OCI-LY3 (cell line): ENCODE results near the gene TMEFF2.

ENCODE experiments used
- H2AFZ ChIP-seq: fragments of 200-600, 300-600 bp; shearing (Covaris generic); 2 replicates; pipeline ENCODE4 v1.6.0; 2014; ENCODE audit warnings: antibody characterized with exemption, low read depth, low read length
- H3K27ac ChIP-seq: fragments of 200-600, 300-600 bp; sonication (generic); 2 replicates; pipeline ENCODE4 v1.5.1; 2014; ENCODE audit warnings: mild to moderate bottlenecking, low read length, moderate library complexity, mixed read lengths
- H3K27me3 ChIP-seq: fragments of 200-600, 300-600 bp; sonication (generic); 2 replicates; pipeline ENCODE4 v1.6.1; 2014; ENCODE audit warnings: low read depth, low read length, mixed read lengths
- H3K36me3 ChIP-seq: fragments of 200-600, 300-600 bp; sonication (generic); replicated peaks from 2 replicates; pipeline ENCODE3; 2014; ENCODE audit warnings: low read depth, low read length, mixed read lengths
- H3K4me1 ChIP-seq: fragments of 300-600, 200-600 bp; sonication (generic); 2 replicates; pipeline ENCODE4 v1.6.1; 2014; ENCODE audit warnings: low read length, mixed read lengths
- H3K4me2 ChIP-seq: fragments of 200-600, 300-600 bp; sonication (generic); 2 replicates; pipeline ENCODE4 v1.6.1; 2014; ENCODE audit warnings: low read length, mixed read lengths
- H3K4me3 ChIP-seq: fragments of 300-600, 200-600 bp; sonication (generic); 2 replicates; pipeline ENCODE4 v1.5.1; 2014; ENCODE audit warnings: antibody characterized with exemption, mild to moderate bottlenecking, low read length, moderate library complexity
- H3K79me2 ChIP-seq: fragments of 300-600, 200-600 bp; shearing (Covaris generic); 2 replicates; pipeline ENCODE4 v1.6.1; 2014; ENCODE audit warnings: mild to moderate bottlenecking, low read length, mixed read lengths
- H3K9ac ChIP-seq: fragments of 300-600, 200-600 bp; shearing (Covaris generic); 2 replicates; pipeline ENCODE4 v1.6.0; 2014; ENCODE audit warnings: mild to moderate bottlenecking, low read length, moderate library complexity
- H3K9me3 ChIP-seq: fragments of 200-600, 300-600 bp; shearing (Covaris generic); 2 replicates; pipeline ENCODE4 v1.6.1; 2014; ENCODE audit warnings: low read length, mixed read lengths; ENCODE audit not compliant: insufficient read depth
- H4K20me1 ChIP-seq: fragments of 200-600, 300-600 bp; sonication (generic); 2 replicates; pipeline ENCODE4 v1.6.1; 2016; ENCODE audit warnings: low read length, mixed read lengths; ENCODE audit not compliant: insufficient read depth
- CTCF ChIP-seq: fragments of 200-600, 300-600 bp; sonication (generic); IDR thresholded peaks from 2 replicates; pipeline ENCODE4 v1.5.1; 2014; ENCODE audit warnings: antibody characterized with exemption, low read length, low read depth
- EZH2phosphoT487 ChIP-seq: fragments of 200-600 bp; shearing (Covaris generic); IDR thresholded peaks from 2 replicates; pipeline ENCODE4 v1.6.1; 2018; ENCODE audit warnings: antibody characterized with exemption, mixed run types, low read depth

The TMEFF2 gene

GRCh38 chr2:191942739-191943103 lies 252.0 kb downstream of the TMEFF2 start:
- Histone ChIP-seq H3K27me3 (no peaks in the 10 kb centered on the region), H3K36me3 (no peaks in the 10 kb centered on the region), H3K27ac (no peak overlapping the region), H3K4me2 (no peak overlapping the region), H2AFZ (no peak overlapping the region), H4K20me1 (no peaks in the 10 kb centered on the region), H3K4me3 (no peak overlapping the region), H3K9me3 (no peaks in the 10 kb centered on the region), H3K4me1 (peaks cover 6% of the 10 kb centered on the region; the same call in 1 of the 2 replicates), H3K79me2 (no peaks in the 10 kb centered on the region), H3K9ac (no peak overlapping the region)
- no peak for TF ChIP-seq CTCF
- TF ChIP-seq EZH2phosphoT487: no peak

- no peaks in the 10 kb centered on the region for H3K36me3 ChIP-seq
- no peak for TF ChIP-seq EZH2phosphoT487
- TF ChIP-seq CTCF: no peak
- H3K79me2 ChIP-seq: no peaks in the 10 kb centered on the region
- H3K27me3 ChIP-seq: no peaks in the 10 kb centered on the region
- H3K27ac ChIP-seq: no peak overlapping the region
- no peak overlapping the region for H3K9ac ChIP-seq
- H3K9me3 ChIP-seq: no peaks in the 10 kb centered on the region
- no peaks in the 10 kb centered on the region for H4K20me1 ChIP-seq
- peaks cover 6% of the 10 kb centered on the region; the same call in 1 of the 2 replicates for H3K4me1 ChIP-seq
- H3K4me3 ChIP-seq: no peak overlapping the region
- H2AFZ ChIP-seq: no peak overlapping the region
- no peak overlapping the region for H3K4me2 ChIP-seq
Measured at GRCh38 chr2:191942090-191942738, 252.5 kb downstream of the TMEFF2 start.

- no peak for TF ChIP-seq CTCF
- TF ChIP-seq EZH2phosphoT487: no peak
- no peak overlapping the region for H3K9ac ChIP-seq
- no peak overlapping the region for H3K27ac ChIP-seq
- H3K9me3 ChIP-seq: no peaks in the 10 kb centered on the region
- no peak overlapping the region for H3K4me3 ChIP-seq
- H3K79me2 ChIP-seq: no peaks in the 10 kb centered on the region
- H3K4me2 ChIP-seq: no peak overlapping the region
- H2AFZ ChIP-seq: no peak overlapping the region
- H3K27me3 ChIP-seq: no peaks in the 10 kb centered on the region
- no peaks in the 10 kb centered on the region for H4K20me1 ChIP-seq
- no peaks in the 10 kb centered on the region for H3K36me3 ChIP-seq
- H3K4me1 ChIP-seq: 0 out of 2 replicates have a peak, but pooled peaks cover under 1% of the 10 kb centered on the region
Measured at GRCh38 chr2:191941376-191941929, 253.3 kb downstream of the TMEFF2 start.

GRCh38 chr2:191938779-191939178 lies 256.0 kb downstream of the TMEFF2 start:
- Histone ChIP-seq H3K27me3 (no peaks in the 10 kb centered on the region), H3K27ac (no peak overlapping the region)
- TF ChIP-seq EZH2phosphoT487 (no peak), CTCF (no peak)

More at GRCh38 chr2:191938779-191939178, 256.0 kb downstream of the TMEFF2 start:
- no peaks in the 10 kb centered on the region for H3K36me3 ChIP-seq
- no peak overlapping the region for H3K9ac ChIP-seq
- no peaks in the 10 kb centered on the region for H4K20me1 ChIP-seq
- no peak overlapping the region for H2AFZ ChIP-seq
- no peak overlapping the region for H3K4me3 ChIP-seq
- H3K4me2 ChIP-seq: no peak overlapping the region
- no peaks in the 10 kb centered on the region for H3K9me3 ChIP-seq
- H3K4me1 ChIP-seq: no peaks in the 10 kb centered on the region
- H3K79me2 ChIP-seq: no peaks in the 10 kb centered on the region
